ENCODE results near the gene ST3GAL2.
"Not testable (repeated sequence)": the region's sequence is repeated elsewhere in the genome, so short reads cannot be mapped to it uniquely, and the experiment has no call there.

Gene ST3GAL2

GRCh38 chr16:70386289-70386986, 52.5 kb downstream of the ST3GAL2 start:
- DNase-seq (ENCODE audit: low read depth, low spot score): not testable (repeated sequence)

GRCh38 chr16:70383421-70383960, 55.4 kb downstream of the ST3GAL2 start:
- no peak for DNase-seq (ENCODE audit: low read depth, low spot score)

DNA sequence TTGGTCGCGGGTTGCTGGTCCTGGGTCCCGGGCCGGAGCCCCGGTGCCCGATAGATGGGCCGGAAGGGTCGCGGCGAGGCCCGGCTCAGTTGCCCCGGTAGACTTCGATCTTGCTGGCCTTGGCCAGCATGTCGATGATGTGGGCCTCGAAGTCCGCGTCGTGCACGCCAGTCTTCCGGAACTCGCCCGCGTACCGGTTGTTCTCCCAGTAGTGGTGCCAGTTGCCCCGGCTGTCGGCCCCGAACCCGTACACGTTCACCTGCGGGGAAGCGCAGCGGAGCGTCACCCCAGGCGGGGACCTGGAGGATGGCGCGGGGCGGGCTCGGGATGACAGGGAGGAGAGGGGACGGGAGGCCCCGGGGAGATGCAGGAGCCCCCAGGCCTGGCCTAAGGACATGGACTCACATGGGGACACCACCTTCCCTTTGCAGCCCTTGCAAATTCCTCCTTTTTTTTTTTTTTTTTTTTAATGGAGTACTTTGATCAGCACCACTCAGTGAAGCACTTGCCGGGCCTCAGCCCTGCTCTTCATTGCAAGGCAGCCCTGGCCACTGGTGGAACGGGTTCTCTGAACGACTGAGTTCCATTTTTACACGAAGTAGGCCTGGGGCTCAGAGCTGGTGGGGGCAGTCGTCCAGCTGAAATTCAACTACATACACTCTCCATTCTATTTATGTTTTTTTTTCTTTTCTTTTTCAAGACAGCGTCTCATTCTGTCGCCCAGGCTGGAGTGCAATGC, 57.1 kb downstream of the ST3GAL2 start:
- DNase-seq (ENCODE audit: low read depth, low spot score): no peak

DNA sequence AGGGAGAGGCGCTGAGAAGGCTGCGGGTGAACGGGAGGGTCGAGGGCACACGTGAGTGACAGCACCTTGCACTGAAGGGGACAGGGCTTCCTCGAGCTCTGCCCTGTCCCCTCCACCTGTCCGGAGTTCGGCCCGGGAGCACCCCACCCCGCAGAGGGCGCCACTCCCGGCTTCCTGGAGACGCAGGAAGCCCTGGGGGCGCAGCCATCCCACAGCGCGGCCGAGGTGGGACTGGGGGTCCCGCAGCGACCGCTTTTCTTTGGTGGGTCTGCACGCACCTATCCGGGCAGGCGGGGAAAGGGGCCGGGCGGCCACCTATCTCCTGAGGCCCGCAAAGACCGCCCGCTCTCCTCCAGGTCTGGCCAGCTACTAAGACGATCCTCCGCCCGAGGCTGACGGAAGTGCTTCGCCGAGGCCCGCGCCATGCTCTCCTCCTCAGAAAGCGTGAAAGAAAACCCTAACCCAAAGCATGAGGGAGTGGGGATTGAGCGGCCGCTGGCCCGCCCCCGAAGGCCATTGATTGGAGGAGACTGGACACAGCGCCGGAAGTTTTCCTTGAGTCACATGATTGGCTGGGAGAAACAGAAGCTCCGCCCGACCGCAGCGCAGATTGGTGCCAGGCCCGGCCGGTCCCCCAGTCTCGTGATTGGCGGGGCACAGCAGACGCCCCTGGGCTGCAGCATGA, 57.8 kb downstream of the ST3GAL2 start:
- peak; percentile 92 for DNase-seq (ENCODE audit: low read depth, low spot score)

DNA sequence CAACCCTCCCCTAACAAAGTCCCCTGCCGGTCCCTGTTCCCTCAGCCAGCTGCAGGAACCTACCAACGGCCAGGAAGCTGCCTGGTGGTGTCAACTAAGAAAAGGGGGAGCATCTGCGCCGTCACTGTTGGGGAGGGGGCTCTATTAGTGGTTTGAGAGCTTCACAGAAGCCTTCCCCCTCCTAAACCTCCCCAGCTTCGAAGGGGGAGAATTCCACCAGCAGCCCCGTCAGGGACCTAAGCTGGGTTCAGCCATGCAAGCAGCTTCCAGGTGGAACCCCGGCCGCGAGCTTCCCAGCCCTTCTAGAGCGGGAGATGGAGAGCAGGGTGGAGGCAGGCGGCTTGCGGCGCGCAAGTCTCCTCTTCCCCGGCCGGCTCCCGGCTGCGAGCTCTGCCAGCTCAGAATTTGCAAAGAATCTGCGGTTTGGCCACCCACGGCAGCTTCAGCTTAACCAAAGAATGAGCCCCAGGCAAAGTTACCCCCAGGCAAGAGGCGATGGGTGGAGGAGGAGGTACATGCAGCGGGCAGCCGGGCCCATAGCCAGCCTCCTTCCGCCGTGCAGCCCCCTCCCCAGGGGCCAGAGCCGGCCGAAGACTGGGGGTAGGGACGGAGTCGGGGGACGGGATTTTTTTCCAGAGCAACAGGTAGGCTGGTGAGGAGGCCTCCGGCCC, 58.5 kb downstream of the ST3GAL2 start:
- peak; percentile 63 for DNase-seq (ENCODE audit: low read depth, low spot score)

DNA sequence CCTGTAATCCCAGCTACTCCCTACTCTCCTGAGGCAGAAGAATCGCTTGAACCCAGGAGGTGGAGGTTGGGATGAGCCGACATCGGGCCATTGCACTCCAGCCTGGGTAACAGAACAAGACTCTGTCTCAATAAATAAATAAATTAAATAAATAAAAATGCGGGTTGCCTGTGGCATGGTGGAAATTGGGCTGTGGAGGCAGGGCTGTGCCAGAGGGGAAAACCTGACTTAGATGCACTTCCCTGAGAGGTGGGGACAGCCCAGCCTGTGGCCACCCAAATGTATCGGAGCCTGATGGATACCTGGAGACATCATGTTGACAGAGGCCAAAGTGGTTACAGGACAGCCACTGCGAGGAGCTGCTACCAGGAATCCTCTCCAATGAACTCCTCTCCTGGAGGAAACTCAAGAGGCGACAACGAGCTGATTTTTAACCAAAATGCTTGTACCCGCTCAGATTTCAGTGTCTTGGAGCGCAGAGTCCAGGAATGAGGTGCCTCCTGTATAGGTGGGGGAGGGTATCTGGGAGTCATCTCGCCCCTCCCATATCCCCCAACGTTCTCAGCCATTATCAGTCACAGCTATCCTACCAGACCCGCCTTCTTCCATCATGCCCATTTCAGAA, 59.9 kb downstream of the ST3GAL2 start:
- DNase-seq (ENCODE audit: low read depth, low spot score): no peak

- no peak for DNase-seq (ENCODE audit: low read depth, low spot score)
These were observed 61.1 kb downstream of the ST3GAL2 start for GRCh38 chr16:70377782-70378181.

DNA sequence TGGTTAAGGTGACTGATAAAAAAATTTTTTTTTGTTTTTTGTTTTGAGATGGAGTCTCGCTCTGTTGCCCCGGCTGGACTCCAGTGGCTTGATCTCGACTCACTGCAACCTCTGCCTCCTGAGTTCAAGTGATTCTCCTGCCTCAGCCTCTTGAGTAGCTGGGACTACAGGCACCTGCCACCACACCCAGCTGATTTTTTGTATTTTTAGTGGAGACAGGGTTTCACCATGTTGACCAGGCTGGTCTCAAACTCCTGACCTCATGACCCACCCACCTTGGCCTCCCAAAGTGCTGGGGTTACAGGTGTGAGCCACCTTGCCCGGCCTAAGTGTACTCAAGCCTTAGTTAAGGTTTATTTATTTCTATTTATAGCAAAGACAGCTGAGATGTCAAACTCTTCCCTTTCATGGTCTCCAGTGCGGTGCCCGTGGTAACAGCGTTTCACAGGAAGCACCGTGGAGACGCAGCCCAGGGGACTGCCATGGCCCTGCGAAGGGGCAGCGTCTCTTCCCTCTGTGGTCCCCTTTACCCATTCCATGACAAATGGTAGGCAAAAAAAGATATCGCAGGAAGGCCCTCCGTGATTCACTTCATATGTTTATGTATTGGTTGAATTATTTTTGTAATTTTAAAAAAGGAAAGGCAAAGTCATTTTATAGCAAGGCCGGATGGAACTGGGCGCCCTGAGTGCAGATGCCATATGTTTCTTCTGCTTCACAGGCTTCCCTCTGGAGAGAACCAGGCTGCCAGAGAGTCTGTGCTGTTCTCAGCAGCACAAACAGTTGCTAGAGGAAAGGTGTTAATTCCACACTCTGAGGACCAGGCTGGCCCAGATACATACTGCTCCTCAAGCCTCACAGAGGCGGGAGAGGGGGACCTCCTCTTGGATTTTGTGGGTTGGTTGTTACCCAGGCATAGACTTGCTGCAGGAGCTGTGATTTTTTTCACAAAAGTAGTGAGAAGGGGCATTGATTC, 63.0 kb downstream of the ST3GAL2 start:
- DNase-seq (ENCODE audit: low read depth, low spot score): no peak

DNA sequence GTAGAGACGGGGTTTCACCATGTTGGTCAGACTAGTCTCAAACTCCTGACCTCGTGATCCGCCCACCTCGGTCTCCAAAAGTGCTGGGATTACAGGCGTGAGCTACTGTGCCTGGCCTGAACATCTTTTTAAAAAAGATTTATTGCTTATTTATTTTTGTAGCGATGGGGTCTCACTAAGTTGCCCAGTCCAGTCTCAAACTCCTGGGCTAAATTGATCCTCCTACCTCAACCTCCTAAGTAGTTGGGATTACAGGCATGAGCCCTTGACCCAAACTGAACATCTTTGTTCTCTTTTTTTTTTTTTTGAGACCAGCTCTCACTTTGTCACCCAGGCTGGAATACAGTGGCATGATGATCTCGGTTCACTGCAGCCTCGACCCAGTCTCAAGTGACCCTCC, 64.7 kb downstream of the ST3GAL2 start:
- DNase-seq (ENCODE audit: low read depth, low spot score): no peak

DNA sequence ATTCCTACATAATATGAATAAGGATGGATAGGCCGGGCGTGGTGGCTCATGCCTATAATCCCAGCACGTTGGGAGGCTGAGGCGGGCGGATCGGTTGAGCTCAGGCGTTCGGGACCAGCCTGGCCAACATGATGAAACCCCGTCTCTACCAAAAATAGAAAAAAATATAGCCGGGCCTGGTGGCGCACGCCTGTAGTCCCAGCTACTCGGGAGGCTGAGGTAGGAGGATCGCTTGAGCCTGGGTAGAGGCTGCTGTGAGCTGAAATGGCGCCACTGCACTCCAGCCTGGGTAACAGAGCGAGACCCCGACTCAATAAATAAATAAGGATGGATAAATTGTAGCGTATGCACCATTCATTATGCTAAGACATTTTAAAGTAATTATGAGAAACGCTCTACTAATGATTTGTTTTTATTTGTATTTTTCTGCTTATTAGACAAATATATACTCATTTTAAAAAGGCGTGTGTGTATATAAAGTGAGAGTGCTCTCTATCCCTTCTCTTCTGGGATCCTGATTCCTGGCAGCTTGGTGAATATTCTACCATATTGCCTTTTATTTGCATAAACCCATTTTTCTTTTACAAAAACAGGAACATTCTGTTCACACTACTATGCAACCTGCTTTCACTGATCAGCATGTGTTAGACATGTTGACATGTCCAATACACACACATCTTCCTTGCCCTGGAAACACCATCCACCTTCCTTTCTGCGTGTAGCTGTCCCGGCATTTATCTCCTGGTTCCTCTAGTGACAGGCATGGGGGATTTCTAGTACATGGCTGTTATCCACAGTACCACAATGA, 65.8 kb downstream of the ST3GAL2 start:
- DNase-seq (ENCODE audit: low read depth, low spot score): no peak

GRCh38 chr16:70370924-70371323, 68.0 kb downstream of the ST3GAL2 start:
- no peak for DNase-seq (ENCODE audit: low read depth, low spot score)

DNA sequence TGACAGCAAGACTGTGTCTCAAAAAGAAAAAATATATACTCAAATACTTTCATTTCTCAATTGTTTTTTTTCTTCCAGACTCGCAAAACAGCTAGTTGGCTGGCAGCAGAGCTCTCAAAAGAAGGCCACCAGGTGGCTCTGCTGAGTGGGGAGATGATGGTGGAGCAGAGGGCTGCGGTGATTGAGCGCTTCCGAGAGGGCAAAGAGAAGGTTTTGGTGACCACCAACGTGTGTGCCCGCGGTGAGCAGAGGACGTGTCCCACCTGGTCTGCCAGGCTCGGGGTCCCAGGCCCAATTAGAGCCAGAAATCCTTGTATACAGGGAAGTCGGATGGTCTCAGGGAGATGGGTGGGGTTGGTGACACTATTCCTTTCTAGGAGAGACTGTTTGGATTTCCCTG, 68.8 kb downstream of the ST3GAL2 start:
- DNase-seq (ENCODE audit: low read depth, low spot score): not testable (repeated sequence)

DNA sequence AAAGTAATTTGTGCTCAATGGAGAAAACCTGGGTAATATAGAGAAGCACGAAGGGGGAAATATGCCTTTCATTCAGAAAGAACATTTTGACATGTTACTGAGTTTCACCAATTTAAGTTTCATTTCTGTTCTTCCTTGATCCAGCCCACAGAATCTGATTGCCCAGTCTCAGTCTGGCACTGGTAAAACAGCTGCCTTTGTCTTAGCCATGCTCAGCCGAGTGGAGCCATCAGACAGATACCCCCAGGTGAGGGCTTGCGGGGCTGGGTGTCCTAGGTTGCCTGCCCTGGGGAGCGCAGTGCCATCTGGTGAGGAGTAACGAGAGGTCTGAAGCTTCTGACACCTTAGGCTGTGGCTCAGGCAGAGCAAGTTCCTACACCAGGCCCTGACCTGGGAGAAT, 74.5 kb downstream of the ST3GAL2 start:
- DNase-seq (ENCODE audit: low read depth, low spot score): no peak

DNA sequence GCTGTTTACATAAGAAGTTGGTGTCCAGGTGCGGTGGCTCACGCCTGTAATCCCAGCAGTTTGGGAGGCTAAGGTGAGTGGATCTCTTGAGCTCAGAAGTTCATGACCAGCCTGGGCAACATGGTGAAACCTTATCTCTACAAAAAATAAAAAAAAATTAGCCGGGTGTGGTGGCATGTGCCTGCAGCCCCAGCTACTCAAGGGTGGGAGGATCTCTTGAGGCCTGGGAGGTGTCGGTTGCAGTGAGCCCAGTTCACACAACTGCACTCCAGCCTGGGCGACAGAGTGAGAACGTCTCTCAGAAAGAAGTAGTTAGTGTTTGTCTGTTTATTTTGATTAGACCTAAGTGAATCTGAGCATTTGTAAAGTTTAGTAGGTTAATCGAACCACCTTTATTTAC, 79.3 kb downstream of the ST3GAL2 start:
- no peak for DNase-seq (ENCODE audit: low read depth, low spot score)

DNA sequence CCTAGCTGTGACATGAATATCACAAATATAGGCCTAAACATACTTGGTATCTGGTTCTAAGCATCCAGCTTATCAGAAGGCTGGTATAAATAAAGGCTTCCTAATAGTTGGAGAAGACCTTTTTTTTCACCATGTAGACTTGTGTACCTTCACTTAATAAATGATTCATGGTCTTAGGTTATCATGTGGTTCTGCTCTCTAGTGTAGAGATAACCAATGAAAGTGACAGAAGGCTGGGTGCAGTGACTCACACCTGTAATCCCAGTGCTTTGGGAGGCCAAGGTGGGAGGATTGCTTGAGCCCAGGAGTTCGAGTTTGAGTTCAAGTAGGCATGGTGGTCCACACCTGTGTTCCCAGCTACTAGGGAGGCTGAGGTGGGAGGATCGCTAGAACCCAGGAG, 89.1 kb downstream of the ST3GAL2 start:
- DNase-seq (ENCODE audit: low read depth, low spot score): no peak

DNA sequence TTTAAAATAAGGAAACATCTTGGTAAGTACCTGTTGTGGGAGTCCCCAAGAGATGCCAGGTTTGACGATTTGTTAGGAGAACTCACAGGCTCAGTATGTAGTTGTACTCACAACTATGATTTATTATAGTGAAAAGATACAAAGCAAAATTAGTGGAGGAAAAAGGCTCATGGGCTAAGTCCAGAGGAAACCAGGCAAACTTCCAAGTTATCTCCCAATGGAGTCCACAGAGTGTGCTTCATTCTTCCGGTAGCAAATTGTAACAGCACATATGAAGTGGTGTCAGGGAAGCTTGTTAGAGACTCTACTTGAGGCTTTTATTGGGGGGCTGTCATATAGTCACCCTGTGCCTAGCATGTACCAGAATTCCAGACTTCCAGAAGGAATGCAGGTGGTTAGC, 89.9 kb downstream of the ST3GAL2 start:
- no peak for DNase-seq (ENCODE audit: low read depth, low spot score)

- no peak for DNase-seq (ENCODE audit: low read depth, low spot score)
These were observed 93.1 kb downstream of the ST3GAL2 start for GRCh38 chr16:70345840-70346239.

DNA sequence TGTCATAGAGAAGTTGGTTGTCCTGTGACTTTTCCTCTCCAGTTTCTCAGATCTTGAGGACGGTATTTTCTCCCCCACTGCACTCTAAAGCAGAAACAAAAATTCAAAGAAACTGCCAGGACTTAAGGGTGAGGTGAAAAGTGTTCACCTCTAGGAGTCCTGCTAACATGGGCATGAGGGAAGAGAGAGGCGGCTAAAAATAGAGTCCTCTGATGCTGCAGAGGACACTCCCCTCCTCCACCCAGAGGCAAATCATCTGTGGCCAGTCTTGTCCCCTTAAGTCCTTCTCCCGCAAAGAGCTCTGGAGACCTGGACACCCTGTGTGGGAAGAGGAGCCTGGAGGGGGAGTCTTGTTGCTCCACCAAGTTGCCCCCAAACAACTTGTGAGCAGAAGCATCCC, 96.9 kb downstream of the ST3GAL2 start:
- no peak for DNase-seq (ENCODE audit: low read depth, low spot score)

DNA sequence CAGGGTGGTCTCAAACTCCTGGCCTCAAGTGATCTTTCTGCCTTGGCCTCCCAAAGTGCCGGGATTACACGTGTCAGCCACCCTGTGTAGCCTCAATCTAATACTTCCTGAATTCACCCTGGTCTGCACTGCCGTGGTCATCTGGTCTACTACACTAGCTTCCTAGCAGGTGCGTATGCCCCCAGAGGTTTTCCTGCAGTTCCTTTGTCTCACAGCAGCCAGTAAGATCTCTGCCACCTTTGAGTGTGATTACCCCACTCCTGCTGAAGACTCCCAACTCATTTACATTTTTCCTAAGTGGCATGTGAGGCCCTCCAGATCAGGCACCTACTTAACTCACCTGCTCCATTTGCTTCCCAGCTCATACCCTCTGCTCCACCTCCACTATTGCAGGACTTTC, 97.3 kb downstream of the ST3GAL2 start:
- no peak for DNase-seq (ENCODE audit: low read depth, low spot score)

Data from activated naive CD8-positive, alpha-beta T cell treated with anti-CD3 and anti-CD28 coated beads, Interleukin-2, amount 50 U/mL, for 16 hours (primary cell).